Common myeloid progenitor, CD34-positive (primary cell): Measurements from ENCODE around the gene THOC2.
"Not testable (repeated sequence)": the region's sequence is repeated elsewhere in the genome, so short reads cannot be mapped to it uniquely, and the experiment has no call there.

Source experiments
- CTCF ChIA-PET: fragments of 350-600 bp; sonication (Branson Sonifier 250); formaldehyde crosslinking; loops from one replicate; lab custom pipeline; 2021; ENCODE audit warnings: antibody characterized with exemption; lab: Charles Lee
- POLR2A ChIA-PET: fragments of 350-600 bp; sonication (Branson Sonifier 250); formaldehyde crosslinking; loops from one replicate; lab custom pipeline; 2021; ENCODE audit warnings: antibody characterized with exemption; lab: Charles Lee
- DNase-seq, 3 donors: peaks; one replicate each; pipeline versions ENCODE4 v3.0.0 to v3.0.0-alpha.2; 2013
- H3K27ac ChIP-seq, 2 experiments: 1 replicate in 1 of 2; 2 replicates in 1 of 2; pipeline ENCODE4 v1.7.0; 2013; ENCODE audit warnings: inconsistent platforms in 2 of 2, low read length in 2 of 2, mild to moderate bottlenecking in 2 of 2, low read depth in 1 of 2, moderate library complexity in 1 of 2; ENCODE audit not compliant: severe bottlenecking in 2 of 2, insufficient read depth in 1 of 2, poor library complexity in 1 of 2
- H3K27me3 ChIP-seq, 5 experiments: replicated peaks in 2 of 5; 1 replicate in 3 of 5; 2 replicates in 2 of 5; pipeline versions ENCODE4 v1.6.1 to v1.7.0; 2013; ENCODE audit warnings: low read length in 4 of 5, mild to moderate bottlenecking in 2 of 5, moderate library complexity in 2 of 5, inconsistent platforms in 1 of 5; ENCODE audit not compliant: insufficient read depth in 5 of 5, control insufficient read depth in 4 of 5
- H3K36me3 ChIP-seq, 4 experiments: 1 replicate in 2 of 4; 2 replicates in 2 of 4; pipeline versions ENCODE4 v1.6.1 to v1.7.0; 2013; ENCODE audit warnings: low read length in 3 of 4, control low read depth in 1 of 4, mild to moderate bottlenecking in 1 of 4; ENCODE audit not compliant: control insufficient read depth in 4 of 4, insufficient read depth in 4 of 4
- H3K4me1 ChIP-seq, 4 experiments: 1 replicate in 3 of 4; 2 replicates in 1 of 4; pipeline versions ENCODE4 v1.6.1 to v1.7.1; 2013; ENCODE audit warnings: low read length in 3 of 4, mild to moderate bottlenecking in 3 of 4, control low read depth in 1 of 4, inconsistent platforms in 1 of 4, moderate library complexity in 1 of 4; ENCODE audit not compliant: control insufficient read depth in 4 of 4, insufficient read depth in 4 of 4; ENCODE audit errors: control extremely low read depth in 1 of 4
- H3K4me3 ChIP-seq, 7 experiments: 1 replicate in 4 of 7; 2 replicates in 3 of 7; pipeline versions ENCODE4 v1.5.1 to v1.7.0; 2013; ENCODE audit warnings: mild to moderate bottlenecking in 7 of 7, low read length in 6 of 7, moderate library complexity in 6 of 7, inconsistent platforms in 2 of 7, low read depth in 2 of 7, control low read depth in 1 of 7; ENCODE audit not compliant: insufficient read depth in 4 of 7, control insufficient read depth in 1 of 7; ENCODE audit errors: extremely low read depth in 1 of 7
- H3K9me3 ChIP-seq, 5 experiments: 1 replicate in 4 of 5; 2 replicates in 1 of 5; pipeline versions ENCODE4 v1.6.1 to v1.7.1; 2013; ENCODE audit warnings: low read length in 4 of 5, mild to moderate bottlenecking in 2 of 5, inconsistent platforms in 1 of 5, low read depth in 1 of 5, moderate library complexity in 1 of 5; ENCODE audit not compliant: control insufficient read depth in 4 of 5, insufficient read depth in 2 of 5; ENCODE audit errors: control extremely low read depth in 1 of 5
- WGBS: methylation state at CpG from one replicate; pipeline ENCODE4 v1.1.5; 2013; ENCODE audit not compliant: insufficient coverage; 5-methylcytosine and 5-hydroxymethylcytosine counted together

THOC2 gene

DNA sequence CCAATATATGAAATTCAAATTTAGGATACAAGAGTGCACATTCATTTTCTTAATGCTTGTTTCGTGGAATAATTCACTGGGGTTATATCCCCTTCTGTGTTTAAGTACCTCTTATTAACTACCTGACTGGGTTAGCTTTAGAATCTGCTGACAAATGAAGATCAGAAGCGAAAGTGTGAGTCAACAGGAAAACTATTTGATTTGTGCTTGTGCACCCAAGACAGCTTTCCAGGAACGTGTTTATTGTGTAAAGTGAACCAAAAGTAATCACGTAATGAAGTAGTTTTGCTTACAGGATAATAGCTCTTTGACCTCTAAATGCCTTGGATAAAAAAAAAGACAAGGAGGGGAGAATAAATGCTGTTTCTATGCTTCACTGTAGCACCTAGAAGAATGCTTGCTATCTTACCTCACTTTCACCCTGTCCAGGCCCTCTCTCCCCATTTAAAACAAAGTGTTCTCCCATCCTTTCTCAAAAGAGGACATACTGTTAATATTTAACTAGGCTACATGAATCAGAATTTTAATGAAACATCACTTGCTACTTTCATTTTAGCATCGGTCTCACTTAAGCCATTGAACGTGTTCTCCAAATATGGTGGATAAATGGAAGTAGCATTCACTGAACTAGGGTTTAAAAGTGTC is 141.9 kb downstream of the THOC2 start:
- ChIA-PET CTCF (no interaction called here), POLR2A (no interaction called here)
- no peaks in the 10 kb centered on the region for H3K9me3 ChIP-seq
- H3K27me3 ChIP-seq, result no peaks in the 10 kb centered on the region
- H3K27ac ChIP-seq, result no peak overlapping the region
- H3K36me3 ChIP-seq, result no peaks in the 10 kb centered on the region
- no peak overlapping the region for H3K4me3 ChIP-seq
- DNase-seq, result peak in 2 of 3 donors; percentile 5 to 24
- H3K4me1 ChIP-seq, result no peaks in the 10 kb centered on the region
- 38% methylated on average over 4 of the region's 6 CpGs for WGBS

DNA sequence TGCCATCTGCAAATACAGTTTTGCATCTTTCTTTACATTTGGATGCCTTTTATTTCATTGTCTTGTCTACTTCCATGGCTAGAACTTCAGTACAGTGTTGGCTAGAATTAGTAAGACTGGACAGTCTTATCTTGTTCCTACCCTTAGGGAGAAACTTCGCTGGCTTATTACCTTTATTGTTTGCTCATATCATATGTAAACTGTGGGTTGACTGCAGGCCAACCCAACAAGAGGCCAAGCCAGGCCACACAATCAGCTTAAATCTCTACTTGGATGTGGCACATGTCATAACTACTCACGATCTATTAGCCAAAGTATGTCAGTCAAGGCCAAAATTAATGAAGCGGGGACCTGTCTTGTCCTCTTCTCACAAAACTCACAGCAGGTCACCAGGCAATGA is 144.1 kb downstream of the THOC2 start:
- Histone ChIP-seq H3K4me3 (no peak overlapping the region), H3K27me3 (no peaks in the 10 kb centered on the region), H3K27ac (no peak overlapping the region), H3K36me3 (no peaks in the 10 kb centered on the region), H3K4me1 (no peaks in the 10 kb centered on the region), H3K9me3 (no peaks in the 10 kb centered on the region)
- DNase-seq, result no peak
- 100% methylated on average over 1 of the region's 3 CpGs for WGBS
- ChIA-PET CTCF (no interaction called here), POLR2A (no interaction called here)

DNA sequence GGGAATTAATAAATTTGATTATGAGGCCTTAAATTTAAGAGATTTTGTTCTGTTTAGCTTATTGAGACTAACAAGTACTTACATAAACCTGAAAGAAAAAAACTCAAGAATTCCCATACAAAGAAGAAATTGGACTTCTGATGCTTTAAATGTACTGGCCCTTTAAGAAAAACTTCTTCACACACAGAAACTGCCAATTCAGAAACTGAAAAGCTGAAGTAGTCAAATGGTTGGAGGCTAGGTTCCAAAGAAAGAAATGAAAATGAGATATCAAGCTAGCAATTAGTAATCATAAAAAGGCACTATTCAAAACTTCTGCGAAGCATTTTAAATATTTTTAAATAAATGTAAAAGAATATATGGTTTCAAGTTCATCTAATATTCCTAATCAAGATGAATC is 151.3 kb downstream of the THOC2 start:
- CTCF ChIA-PET, result no interaction called here
- Histone ChIP-seq H3K4me1 (no peaks in the 10 kb centered on the region), H3K27ac (no peak overlapping the region), H3K27me3 (no peaks in the 10 kb centered on the region), H3K9me3 (no peaks in the 10 kb centered on the region), H3K36me3 (no peaks in the 10 kb centered on the region), H3K4me3 (no peak overlapping the region)
- no peak for DNase-seq
- no CpG with 5 or more reads among the region's 1 CpG for WGBS
- POLR2A ChIA-PET, result no interaction called here

DNA sequence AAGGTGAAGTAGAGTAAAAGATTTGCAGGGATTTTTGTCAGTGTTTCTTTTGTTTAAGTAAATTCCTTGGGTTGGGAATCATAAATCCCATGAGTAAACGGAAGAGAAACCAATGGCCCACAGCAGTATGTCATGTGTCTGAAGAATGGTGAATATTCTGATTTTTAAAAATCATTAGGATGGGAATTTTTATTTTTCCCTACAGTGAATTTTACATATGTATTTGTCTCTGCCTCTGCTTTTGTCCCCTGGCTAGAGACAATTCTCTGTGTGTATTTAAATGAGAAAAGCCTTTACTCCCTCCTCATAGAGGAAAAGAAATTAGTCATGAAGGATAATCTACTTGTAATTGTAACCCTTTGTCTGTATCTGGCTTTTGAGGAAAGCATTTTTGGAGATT is 152.1 kb downstream of the THOC2 start:
- POLR2A ChIA-PET, result no interaction called here
- no peak for DNase-seq
- H3K27me3 ChIP-seq, result no peaks in the 10 kb centered on the region
- H3K36me3 ChIP-seq, result no peaks in the 10 kb centered on the region
- H3K4me3 ChIP-seq, result no peak overlapping the region
- no peak overlapping the region for H3K27ac ChIP-seq
- CTCF ChIA-PET, result no interaction called here
- no peaks in the 10 kb centered on the region for H3K4me1 ChIP-seq
- WGBS, result no CpG with 5 or more reads among the region's 1 CpG
- H3K9me3 ChIP-seq, result no peaks in the 10 kb centered on the region

DNA sequence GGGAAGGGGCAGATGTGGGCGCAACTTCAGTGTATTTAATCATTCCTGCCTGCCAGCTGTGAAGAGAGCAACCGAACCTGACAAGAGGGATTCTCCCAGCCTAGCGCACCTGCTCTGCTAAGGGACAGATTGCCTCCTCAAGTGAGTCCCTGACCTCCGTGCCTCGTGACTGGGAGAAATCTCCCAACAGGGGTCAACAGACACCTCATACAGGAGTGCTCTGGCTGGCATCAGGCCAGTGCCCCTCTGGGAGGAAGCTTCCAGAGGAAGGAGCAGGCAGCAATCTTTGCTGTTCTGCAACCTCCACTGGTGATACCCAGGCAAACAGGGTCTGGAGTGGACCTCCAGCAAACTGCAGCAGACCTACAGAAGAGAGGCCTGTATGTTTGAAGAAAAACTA is 158.8 kb downstream of the THOC2 start:
- H3K27ac ChIP-seq, POLR2A ChIA-PET, CTCF ChIA-PET, H3K9me3 ChIP-seq, H3K4me1 ChIP-seq, H3K27me3 ChIP-seq, DNase-seq, H3K4me3 ChIP-seq, H3K36me3 ChIP-seq: not testable (repeated sequence)
- 89% methylated on average over 3 of the region's 5 CpGs for WGBS

DNA sequence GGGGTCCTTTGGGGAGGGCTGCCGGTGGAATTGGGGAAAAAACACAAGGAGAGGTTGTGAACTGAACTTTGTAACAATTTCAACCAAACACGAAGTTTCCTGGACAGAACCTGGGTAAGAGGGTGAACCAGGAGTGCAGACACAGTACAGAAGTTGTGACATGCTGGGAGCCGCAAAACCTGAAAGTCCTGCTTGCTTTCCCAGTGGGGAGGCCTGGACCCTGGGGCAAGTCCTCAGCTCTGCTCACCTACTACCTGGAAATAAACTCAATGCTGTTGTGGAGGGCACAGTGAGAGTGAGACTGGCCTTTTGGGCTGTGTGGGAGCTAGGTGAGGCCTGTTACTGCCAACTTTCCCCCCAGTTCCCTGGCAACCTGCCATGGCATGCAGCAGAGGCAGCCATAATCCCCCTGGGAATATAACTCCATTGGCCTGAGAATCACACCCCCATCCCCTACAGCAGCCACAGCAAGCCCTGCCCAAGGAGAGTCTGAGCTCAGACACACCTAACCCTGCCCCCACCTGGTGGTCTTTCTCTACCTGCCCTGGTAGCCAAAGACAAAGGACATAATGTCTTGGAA is 162.8 kb downstream of the THOC2 start:
- H3K4me1 ChIP-seq, result no peaks in the 10 kb centered on the region
- ChIA-PET CTCF (no interaction called here), POLR2A (no interaction called here)
- H3K4me3 ChIP-seq, result no peak overlapping the region
- H3K9me3 ChIP-seq, result no peaks in the 10 kb centered on the region
- DNase-seq, result no peak
- 82% methylated on average over 3 of the region's 3 CpGs for WGBS
- H3K27ac ChIP-seq, result no peak overlapping the region
- no peaks in the 10 kb centered on the region for H3K36me3 ChIP-seq
- H3K27me3 ChIP-seq, result no peaks in the 10 kb centered on the region

DNA sequence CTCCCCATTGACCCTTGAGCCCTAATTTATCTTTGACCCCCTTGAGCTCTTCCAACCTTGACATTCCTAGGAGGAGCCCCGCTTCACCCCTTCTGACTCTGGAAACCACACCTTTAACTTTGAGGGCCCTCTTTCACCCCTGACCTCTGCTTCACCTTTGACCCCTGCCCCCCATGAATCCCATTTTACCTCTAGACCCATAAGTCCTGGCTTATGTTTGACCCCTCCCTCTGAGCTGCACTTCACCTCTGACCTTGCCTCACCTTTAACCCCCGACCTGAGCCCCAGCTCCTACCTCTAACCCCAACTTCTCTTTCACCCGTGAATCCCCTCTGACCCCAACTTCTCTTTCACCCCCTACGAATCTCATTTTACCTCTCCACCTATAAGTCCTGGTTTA is 169.7 kb downstream of the THOC2 start:
- ChIA-PET POLR2A (no interaction called here), CTCF (no interaction called here)
- Histone ChIP-seq H3K4me3 (no peak overlapping the region), H3K27me3 (no peaks in the 10 kb centered on the region), H3K4me1 (no peaks in the 10 kb centered on the region), H3K9me3 (peaks cover 0 to 3% (median 0%) of the 10 kb centered on the region in 5 experiments), H3K27ac (no peak overlapping the region), H3K36me3 (no peaks in the 10 kb centered on the region)
- WGBS, result 73% methylated on average over 2 of the region's 4 CpGs
- DNase-seq, result no peak
